Loucy (cell line): Measurements from ENCODE around the gene NBEA.

Source experiments
- H2AFZ ChIP-seq: fragments of 200-600 bp; sonication (generic); 2 replicates; pipeline ENCODE4 v1.6.0; 2016; ENCODE audit warnings: antibody characterized with exemption, mild to moderate bottlenecking, low read length, moderate library complexity
- H3F3A ChIP-seq: fragments of 200-600 bp; 2 replicates; pipeline ENCODE4 v1.6.0; 2016; ENCODE audit warnings: antibody characterized with exemption, low read depth, mild to moderate bottlenecking
- H3K27me3 ChIP-seq: fragments of 200-600 bp; sonication (generic); 2 replicates; pipeline ENCODE4 v1.6.1; 2014; ENCODE audit warnings: low read length, mild to moderate bottlenecking; ENCODE audit not compliant: insufficient read depth, poor library complexity, severe bottlenecking
- H3K36me3 ChIP-seq: fragments of 200-600 bp; sonication (generic); 2 replicates; pipeline ENCODE4 v1.6.1; 2016; ENCODE audit warnings: low read length; ENCODE audit not compliant: insufficient read depth
- H3K4me1 ChIP-seq: fragments of 200-600 bp; sonication (generic); 2 replicates; pipeline ENCODE4 v1.5.1; 2014; ENCODE audit warnings: low read length, mild to moderate bottlenecking; ENCODE audit not compliant: insufficient read depth, poor library complexity, severe bottlenecking
- H3K4me2 ChIP-seq: fragments of 200-600 bp; sonication (generic); 2 replicates; pipeline ENCODE4 v1.6.0; 2014; ENCODE audit warnings: antibody characterized with exemption, low read length, low read depth, mild to moderate bottlenecking; ENCODE audit not compliant: poor library complexity, severe bottlenecking
- H3K4me3 ChIP-seq: fragments of 200-600 bp; sonication (generic); 2 replicates; pipeline ENCODE4 v1.5.1; 2014; ENCODE audit warnings: low read length, mild to moderate bottlenecking, mixed read lengths; ENCODE audit not compliant: poor library complexity, severe bottlenecking
- H3K79me2 ChIP-seq: fragments of 200-600 bp; sonication (generic); 2 replicates; pipeline ENCODE4 v1.6.1; 2014; ENCODE audit warnings: low read length; ENCODE audit not compliant: insufficient read depth
- H3K9ac ChIP-seq: fragments of 200-600 bp; sonication (generic); 2 replicates; pipeline ENCODE4 v1.6.0; 2014; ENCODE audit warnings: mild to moderate bottlenecking, low read depth, low read length, moderate library complexity; ENCODE audit not compliant: poor library complexity, severe bottlenecking
- H3K9me2 ChIP-seq: fragments of 200-600 bp; sonication (generic); replicated peaks from 2 replicates; pipeline ENCODE4 v1.6.1; 2016; ENCODE audit warnings: low read depth, low read length, mixed read lengths
- H3K9me3 ChIP-seq: fragments of 200-600 bp; sonication (generic); 2 replicates; pipeline ENCODE4 v1.6.1; 2014; ENCODE audit warnings: mild to moderate bottlenecking, antibody characterized with exemption, low read length, low read depth; ENCODE audit not compliant: insufficient read depth
- H4K20me1 ChIP-seq: fragments of 200-600 bp; sonication (generic); 2 replicates; pipeline ENCODE4 v1.6.0; 2014; ENCODE audit warnings: antibody characterized with exemption, low read length, mild to moderate bottlenecking; ENCODE audit not compliant: insufficient read depth, poor library complexity, severe bottlenecking
- CTCF ChIP-seq: fragments of 200-600 bp; sonication (generic); conservative IDR thresholded peaks from 2 replicates; pipeline ENCODE4 v1.5.1; 2014; ENCODE audit warnings: mild to moderate bottlenecking, antibody characterized with exemption, low read length
- EZH2phosphoT487 ChIP-seq: fragments of 200-600 bp; IDR thresholded peaks from 2 replicates; pipeline ENCODE4 v1.6.1; 2018; ENCODE audit warnings: antibody characterized with exemption, mild to moderate bottlenecking, moderate library complexity, borderline replicate concordance

The NBEA gene

GRCh38 chr13:35499196-35499662 lies 557.2 kb downstream of the NBEA start:
- H4K20me1 ChIP-seq = no peaks in the 10 kb centered on the region
- H3F3A ChIP-seq = no peaks in the 10 kb centered on the region
- no peak overlapping the region for H3K4me3 ChIP-seq
- no peaks in the 10 kb centered on the region for H3K9me2 ChIP-seq
- no peaks in the 10 kb centered on the region for H3K4me1 ChIP-seq
- H3K79me2 ChIP-seq = no peaks in the 10 kb centered on the region
- no peaks in the 10 kb centered on the region for H3K9me3 ChIP-seq
- H3K4me2 ChIP-seq = no peak overlapping the region
- no peaks in the 10 kb centered on the region for H3K36me3 ChIP-seq
- H3K27me3 ChIP-seq = no peaks in the 10 kb centered on the region
- TF ChIP-seq CTCF (no peak), EZH2phosphoT487 (no peak)
- H3K9ac ChIP-seq = no peak overlapping the region
- no peak overlapping the region for H2AFZ ChIP-seq

- no peak overlapping the region for H3K4me3 ChIP-seq
- H3K36me3 ChIP-seq = no peaks in the 10 kb centered on the region
- H3K27me3 ChIP-seq = no peaks in the 10 kb centered on the region
- no peak overlapping the region for H2AFZ ChIP-seq
- no peaks in the 10 kb centered on the region for H4K20me1 ChIP-seq
- no peaks in the 10 kb centered on the region for H3F3A ChIP-seq
- no peaks in the 10 kb centered on the region for H3K9me2 ChIP-seq
- no peak overlapping the region for H3K4me2 ChIP-seq
- H3K9me3 ChIP-seq = no peaks in the 10 kb centered on the region
- no peaks in the 10 kb centered on the region for H3K4me1 ChIP-seq
- TF ChIP-seq EZH2phosphoT487 (no peak), CTCF (no peak)
- no peaks in the 10 kb centered on the region for H3K79me2 ChIP-seq
- no peak overlapping the region for H3K9ac ChIP-seq
These were observed 557.6 kb downstream of the NBEA start for GRCh38 chr13:35499676-35500075.

DNA sequence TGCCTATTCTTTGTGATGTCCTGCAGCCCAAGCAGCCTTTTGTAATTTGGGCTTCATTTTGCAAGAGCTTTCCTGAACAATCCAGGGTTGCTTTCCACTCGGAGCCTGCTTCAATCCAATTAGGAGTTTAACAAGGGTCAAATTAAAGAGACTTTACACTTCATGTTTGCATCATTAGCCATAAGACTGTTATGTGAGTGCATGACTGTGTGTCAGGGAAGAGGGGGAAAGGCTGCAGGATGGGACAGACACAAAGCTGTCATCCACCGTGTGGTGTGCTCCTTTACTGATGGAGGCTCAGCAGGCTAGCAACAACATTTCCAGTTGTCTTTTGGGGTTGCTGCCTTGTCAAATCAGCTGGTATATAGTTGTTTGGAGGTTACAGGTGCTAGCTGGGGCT lies 558.1 kb downstream of the NBEA start:
- no peak overlapping the region for H3K9ac ChIP-seq
- no peaks in the 10 kb centered on the region for H3K36me3 ChIP-seq
- no peak overlapping the region for H3K4me3 ChIP-seq
- H3K27me3 ChIP-seq = no peaks in the 10 kb centered on the region
- no peaks in the 10 kb centered on the region for H4K20me1 ChIP-seq
- no peaks in the 10 kb centered on the region for H3F3A ChIP-seq
- H3K79me2 ChIP-seq = no peaks in the 10 kb centered on the region
- no peak overlapping the region for H3K4me2 ChIP-seq
- H3K4me1 ChIP-seq = no peaks in the 10 kb centered on the region
- no peaks in the 10 kb centered on the region for H3K9me2 ChIP-seq
- TF ChIP-seq EZH2phosphoT487 = no peak
- no peak for TF ChIP-seq CTCF
- no peak overlapping the region for H2AFZ ChIP-seq
- no peaks in the 10 kb centered on the region for H3K9me3 ChIP-seq
